Prostate gland (tissue), 2 donors: Measurements from ENCODE around the gene EPHA6. TPM values are rescaled to one million over a fixed set of nuclear protein-coding genes. Genes with fewer than 3 reads are reported as not detected.
"Not testable (repeated sequence)": the region's sequence is repeated elsewhere in the genome, so short reads cannot be mapped to it uniquely, and the experiment has no call there.

Experiments
- DNase-seq: peaks from one replicate; pipeline ENCODE4 v3.0.0-alpha.2; 2019; ENCODE audit warnings: low spot score
- H3K27ac ChIP-seq, 2 donors: fragments of 200-600 bp; sonication (generic); 2 replicates each; pipeline ENCODE4 v1.5.1; 2017 to 2019
- H3K27me3 ChIP-seq: fragments of 200-600 bp; sonication (generic); replicated peaks from 2 replicates; pipeline ENCODE4 v1.5.1; 2019; ENCODE audit not compliant: insufficient read depth
- H3K36me3 ChIP-seq, 2 donors: fragments of 200-600 bp; sonication (generic); 1 replicate in 1 of 2; 2 replicates in 1 of 2; pipeline versions ENCODE4 v1.5.1 to v1.8.1; 2017 to 2019
- H3K4me1 ChIP-seq: fragments of 200-600 bp; sonication (generic); replicated peaks from 2 replicates; pipeline ENCODE4 v1.5.1; 2019
- H3K4me3 ChIP-seq, 2 donors: fragments of 200-600 bp; sonication (generic); 2 replicates each; pipeline ENCODE4 v1.5.1; 2017 to 2019
- H3K9me3 ChIP-seq: fragments of 200-600 bp; sonication (generic); 2 replicates; pipeline ENCODE4 v1.5.1; 2017
- POLR2A ChIP-seq: fragments of 450-650 bp; IDR thresholded peaks from one replicate; pipeline ENCODE4 v1.6.1; 2016; ENCODE audit warnings: antibody characterized with exemption, mild to moderate bottlenecking
- POLR2AphosphoS5 ChIP-seq: sonication (generic); formaldehyde crosslinking; IDR thresholded peaks from one replicate; pipeline ENCODE4 v1.6.1; 2017; ENCODE audit warnings: antibody characterized with exemption
- WGBS: methylation state at CpG from one replicate; pipeline ENCODE4 v1.1.5; 2018; 5-methylcytosine and 5-hydroxymethylcytosine counted together
- intact Hi-C: fragments of 100-400 bp; cut with DNase I; formaldehyde crosslinking; loops from one replicate; pipeline ENCODE4 v1.14.2; 2022
- total RNA-seq, 2 donors: library from RNA; depleted of rRNA; stranded (reverse); fragments of >200 nt; gene quantifications; one replicate each; pipeline ENCODE4 v1.1.0, GENCODE V29; 2016
- TF ChIP-seq, protein P1 (sequence below), 4 experiments: fragments of 200-600 bp in 2 of 4; fragments of 450-650 bp in 2 of 4; sonication (generic) in 2 of 4; IDR thresholded peaks; 1 replicate in 3 of 4; 2 replicates in 1 of 4; pipeline ENCODE4 v1.5.1; 2016 to 2019; ENCODE audit warnings: antibody characterized with exemption in 4 of 4, mild to moderate bottlenecking in 2 of 4, moderate library complexity in 2 of 4

EPHA6 gene
- total RNA-seq, 2 donors from 2014 or later, result 1.1 to 3.7 TPM

GRCh38 chr3:96900031-96900430, 85.6 kb downstream of the EPHA6 start:
- DNase-seq, result no peak
- Histone ChIP-seq H3K27me3 (no peaks in the 10 kb centered on the region), H3K36me3 (no peaks in the 10 kb centered on the region), H3K9me3 (no peaks in the 10 kb centered on the region), H3K4me1 (no peaks in the 10 kb centered on the region), H3K4me3 (no peak overlapping the region), H3K27ac (no peak overlapping the region)
- 71% methylated on average over 1 of the region's 1 CpG for WGBS
- TF ChIP-seq, protein P1, sequence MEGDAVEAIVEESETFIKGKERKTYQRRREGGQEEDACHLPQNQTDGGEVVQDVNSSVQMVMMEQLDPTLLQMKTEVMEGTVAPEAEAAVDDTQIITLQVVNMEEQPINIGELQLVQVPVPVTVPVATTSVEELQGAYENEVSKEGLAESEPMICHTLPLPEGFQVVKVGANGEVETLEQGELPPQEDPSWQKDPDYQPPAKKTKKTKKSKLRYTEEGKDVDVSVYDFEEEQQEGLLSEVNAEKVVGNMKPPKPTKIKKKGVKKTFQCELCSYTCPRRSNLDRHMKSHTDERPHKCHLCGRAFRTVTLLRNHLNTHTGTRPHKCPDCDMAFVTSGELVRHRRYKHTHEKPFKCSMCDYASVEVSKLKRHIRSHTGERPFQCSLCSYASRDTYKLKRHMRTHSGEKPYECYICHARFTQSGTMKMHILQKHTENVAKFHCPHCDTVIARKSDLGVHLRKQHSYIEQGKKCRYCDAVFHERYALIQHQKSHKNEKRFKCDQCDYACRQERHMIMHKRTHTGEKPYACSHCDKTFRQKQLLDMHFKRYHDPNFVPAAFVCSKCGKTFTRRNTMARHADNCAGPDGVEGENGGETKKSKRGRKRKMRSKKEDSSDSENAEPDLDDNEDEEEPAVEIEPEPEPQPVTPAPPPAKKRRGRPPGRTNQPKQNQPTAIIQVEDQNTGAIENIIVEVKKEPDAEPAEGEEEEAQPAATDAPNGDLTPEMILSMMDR (IDR thresholded peaks at IDR 0.05), result no peak
- TF ChIP-seq POLR2A (no peak), POLR2AphosphoS5 (no peak)
- intact Hi-C loops, result no loop called here

DNA sequence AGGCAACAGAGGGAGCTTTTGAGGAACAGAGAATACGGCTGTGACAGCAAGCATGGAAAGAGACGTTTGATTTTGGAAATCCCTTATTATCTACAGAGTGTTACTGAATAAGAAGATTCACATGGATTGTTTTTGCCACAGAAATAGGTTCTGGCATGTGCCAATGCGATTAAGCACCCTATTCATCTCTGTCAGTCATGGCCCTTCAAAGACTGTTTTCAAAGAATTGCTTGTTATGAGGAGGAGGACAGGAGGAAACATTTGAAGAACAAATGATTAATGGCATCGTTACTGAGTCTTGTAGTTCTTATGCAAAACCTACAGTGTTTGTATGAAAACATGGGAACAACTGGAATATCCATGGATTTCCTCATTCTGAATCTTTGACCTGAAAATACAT, 86.2 kb downstream of the EPHA6 start:
- 59% methylated on average over 4 of the region's 4 CpGs for WGBS
- no peaks in the 10 kb centered on the region for H3K4me1 ChIP-seq
- H3K36me3 ChIP-seq, result no peaks in the 10 kb centered on the region
- intact Hi-C loops, result no loop called here
- TF ChIP-seq POLR2AphosphoS5 (no peak), POLR2A (no peak)
- TF ChIP-seq, protein P1 (IDR thresholded peaks at IDR 0.05), result no peak
- no peak overlapping the region for H3K27ac ChIP-seq
- DNase-seq, result no peak
- H3K9me3 ChIP-seq, result no peaks in the 10 kb centered on the region
- no peak overlapping the region for H3K4me3 ChIP-seq
- no peaks in the 10 kb centered on the region for H3K27me3 ChIP-seq

DNA sequence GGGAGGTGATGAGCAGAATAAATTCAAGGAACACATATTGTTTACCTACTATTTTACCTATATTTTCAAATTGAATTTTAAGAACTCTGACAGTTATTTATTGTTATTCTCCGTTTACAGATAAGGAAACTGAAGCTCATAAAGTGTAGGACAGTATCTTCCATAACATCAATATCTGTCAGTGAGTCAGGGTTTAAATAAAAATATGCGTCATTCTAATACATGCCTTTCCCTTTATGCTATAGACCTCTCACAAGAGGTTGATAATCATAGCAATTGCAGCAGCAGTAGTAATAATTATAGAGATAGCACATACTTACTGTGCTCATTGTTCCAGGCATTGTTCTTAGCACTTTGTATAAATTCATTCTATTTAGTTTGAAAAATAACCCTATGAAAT, 101.1 kb downstream of the EPHA6 start:
- no peaks in the 10 kb centered on the region for H3K9me3 ChIP-seq
- no peak for TF ChIP-seq POLR2A
- TF ChIP-seq, protein P1 (IDR thresholded peaks at IDR 0.05), result no peak
- no peak for TF ChIP-seq POLR2AphosphoS5
- no peak for DNase-seq
- H3K27me3 ChIP-seq, result no peaks in the 10 kb centered on the region
- WGBS, result 59% methylated on average over 2 of the region's 2 CpGs
- H3K36me3 ChIP-seq, result no peaks in the 10 kb centered on the region
- intact Hi-C loops, result no loop called here
- no peaks in the 10 kb centered on the region for H3K4me1 ChIP-seq
- H3K27ac ChIP-seq, result no peak overlapping the region
- no peak overlapping the region for H3K4me3 ChIP-seq

DNA sequence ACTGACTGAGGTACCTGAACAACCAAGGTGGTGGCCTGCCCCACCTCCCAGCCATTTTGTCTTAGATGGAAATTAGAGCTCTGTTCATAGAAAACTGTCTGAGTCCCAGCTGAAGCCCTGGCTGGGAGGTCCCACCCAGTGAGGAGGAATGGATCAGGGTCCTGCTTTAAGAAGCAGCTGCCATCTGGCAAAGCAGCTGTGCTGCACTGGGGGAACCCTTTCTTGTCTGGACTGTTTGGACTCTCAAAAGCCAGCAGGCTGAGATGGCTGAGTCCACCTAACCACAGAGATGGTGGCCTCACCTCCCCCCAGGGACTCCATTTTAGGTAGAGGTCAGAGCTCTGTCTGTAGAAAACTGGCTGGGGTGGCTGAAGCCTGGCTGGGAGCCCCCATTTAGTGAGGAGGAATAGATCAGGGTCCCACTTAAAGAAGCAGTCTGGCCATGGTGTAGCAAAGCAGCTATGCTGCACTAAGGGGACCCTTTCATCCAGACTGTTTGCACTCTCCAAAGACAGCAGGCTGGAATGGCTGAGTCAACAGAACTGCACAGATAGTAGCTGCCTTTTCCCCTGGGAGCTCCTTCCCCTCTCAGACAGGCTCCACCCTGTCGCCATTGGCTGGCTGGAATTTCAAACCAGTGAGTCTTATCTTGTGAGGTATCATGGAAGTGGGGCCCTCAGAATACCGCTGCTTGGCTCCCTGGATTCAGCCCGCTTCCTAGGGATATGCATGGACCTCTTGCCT, 116.9 kb downstream of the EPHA6 start:
- 88% methylated on average over 3 of the region's 3 CpGs for WGBS
- Histone ChIP-seq H3K27me3 (no peaks in the 10 kb centered on the region), H3K4me3 (no peak overlapping the region), H3K4me1 (no peaks in the 10 kb centered on the region), H3K36me3 (no peaks in the 10 kb centered on the region), H3K9me3 (no peaks in the 10 kb centered on the region), H3K27ac (no peak overlapping the region)
- no peak for DNase-seq
- intact Hi-C loops, result no loop called here
- no peak for TF ChIP-seq POLR2AphosphoS5
- TF ChIP-seq, protein P1 (IDR thresholded peaks at IDR 0.05), result no peak
- TF ChIP-seq POLR2A, result no peak

GRCh38 chr3:96942131-96942530, 127.7 kb downstream of the EPHA6 start:
- H3K4me3 ChIP-seq, H3K36me3 ChIP-seq, DNase-seq, H3K4me1 ChIP-seq, intact Hi-C loops, H3K27me3 ChIP-seq, H3K9me3 ChIP-seq, H3K27ac ChIP-seq: not testable (repeated sequence)
- 94% methylated on average over 7 of the region's 7 CpGs for WGBS
